Muscle layer of duodenum (tissue), 2 donors: ENCODE measurements around the gene MS4A18.

Experiments used
- H3K27ac ChIP-seq: one replicate; pipeline ENCODE4 v1.7.0; 2013; ENCODE audit warnings: mild to moderate bottlenecking, low read length
- H3K27me3 ChIP-seq: one replicate; pipeline ENCODE4 v1.7.0; 2013; ENCODE audit warnings: low read depth, mild to moderate bottlenecking, control low read depth, low read length
- H3K36me3 ChIP-seq, 2 donors: one replicate each; pipeline ENCODE4 v1.7.0; 2013; ENCODE audit warnings: low read length in 2 of 2, control low read depth in 1 of 2, mild to moderate bottlenecking in 1 of 2; ENCODE audit not compliant: insufficient read depth in 2 of 2, control insufficient read depth in 1 of 2
- H3K4me1 ChIP-seq, 2 donors: one replicate each; pipeline ENCODE4 v1.7.0; 2013; ENCODE audit warnings: low read length in 2 of 2, mild to moderate bottlenecking in 2 of 2, control low read depth in 1 of 2, moderate library complexity in 1 of 2; ENCODE audit not compliant: insufficient read depth in 2 of 2, control insufficient read depth in 1 of 2
- H3K4me3 ChIP-seq, 2 donors: one replicate each; pipeline ENCODE4 v1.7.0; 2013; ENCODE audit warnings: low read length in 2 of 2, low read depth in 1 of 2, mild to moderate bottlenecking in 1 of 2
- H3K9me3 ChIP-seq, 2 donors: one replicate each; pipeline ENCODE4 v1.7.0; 2013; ENCODE audit warnings: low read length in 2 of 2, control low read depth in 1 of 2, mild to moderate bottlenecking in 1 of 2; ENCODE audit not compliant: control insufficient read depth in 1 of 2
- donor health status: healthy.

MS4A18 gene

GRCh38 chr11:60790726-60791125 is 66.2 kb downstream of the MS4A18 start:
- Histone ChIP-seq H3K9me3 (no peaks in the 10 kb centered on the region), H3K4me3 (no peak overlapping the region), H3K36me3 (no peaks in the 10 kb centered on the region), H3K27me3 (no peaks in the 10 kb centered on the region), H3K4me1 (peaks cover 0 to 14% of the 10 kb centered on the region in 2 donors), H3K27ac (no peak overlapping the region)

GRCh38 chr11:60791153-60791933 is 66.8 kb downstream of the MS4A18 start:
- Histone ChIP-seq H3K36me3 (no peaks in the 10 kb centered on the region), H3K9me3 (no peaks in the 10 kb centered on the region), H3K4me3 (no peak overlapping the region), H3K4me1 (peaks cover 0 to 9% of the 10 kb centered on the region in 2 donors), H3K27ac (no peak overlapping the region), H3K27me3 (no peaks in the 10 kb centered on the region)

GRCh38 chr11:60792521-60792920 is 68.0 kb downstream of the MS4A18 start:
- H3K9me3 ChIP-seq, result no peaks in the 10 kb centered on the region
- no peak overlapping the region for H3K4me3 ChIP-seq
- H3K4me1 ChIP-seq, result no peaks in the 10 kb centered on the region
- no peak overlapping the region for H3K27ac ChIP-seq
- H3K36me3 ChIP-seq, result no peaks in the 10 kb centered on the region
- H3K27me3 ChIP-seq, result no peaks in the 10 kb centered on the region
